Measurements from ENCODE around the gene ZNF524.

ZNF524 gene

GRCh38 chr19:55641426-55642152 is 41.5 kb downstream of the ZNF524 start:
- peak in 2 of 51 donors; percentile 38 to 53 for DNase-seq

DNA sequence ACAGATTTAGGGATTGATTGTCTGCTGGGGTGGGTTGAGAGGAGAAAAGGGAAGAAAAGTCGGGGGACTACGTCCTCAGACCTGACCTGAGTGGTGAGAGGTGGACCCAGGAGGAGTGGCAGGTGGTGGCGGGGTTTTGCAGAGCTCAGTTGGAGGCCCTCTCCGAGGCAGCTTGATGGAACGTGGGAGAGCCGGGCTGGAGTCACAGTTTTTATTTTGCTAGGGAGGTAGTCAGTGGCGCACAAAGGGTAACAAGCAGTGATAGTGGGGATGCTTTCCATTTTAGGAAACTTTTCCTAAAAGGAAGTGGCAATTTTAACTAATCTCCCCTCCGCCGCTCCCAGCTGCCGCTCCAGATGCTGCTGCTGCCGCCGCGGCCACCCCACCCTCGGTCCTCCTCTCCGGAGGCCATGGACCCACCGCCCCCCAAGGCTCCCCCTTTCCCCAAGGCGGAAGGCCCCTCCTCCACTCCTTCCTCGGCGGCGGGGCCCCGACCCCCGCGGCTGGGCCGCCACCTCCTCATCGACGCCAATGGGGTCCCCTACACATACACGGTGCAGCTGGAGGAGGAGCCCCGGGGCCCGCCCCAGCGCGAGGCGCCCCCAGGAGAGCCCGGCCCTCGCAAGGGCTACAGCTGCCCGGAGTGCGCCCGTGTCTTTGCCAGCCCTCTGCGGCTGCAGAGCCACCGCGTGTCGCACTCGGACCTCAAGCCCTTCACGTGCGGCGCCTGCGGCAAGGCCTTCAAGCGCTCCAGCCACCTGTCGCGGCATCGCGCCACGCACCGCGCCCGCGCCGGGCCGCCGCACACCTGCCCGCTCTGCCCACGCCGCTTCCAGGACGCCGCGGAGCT is 42.3 kb downstream of the ZNF524 start:
- DNase-seq: peak in 4 of 51 donors; percentile 13 to 34 (median 22)

GRCh38 chr19:55643003-55643886 is 43.2 kb downstream of the ZNF524 start, which contains the start of gene ZNF581:
Gene ZNF581 (plus strand): TSS chr19:55643649. CDS start chr19:55644572, 923 bp downstream.
- DNase-seq: peak in 47 of 51 donors; percentile 22 to 85 (median 58)

DNA sequence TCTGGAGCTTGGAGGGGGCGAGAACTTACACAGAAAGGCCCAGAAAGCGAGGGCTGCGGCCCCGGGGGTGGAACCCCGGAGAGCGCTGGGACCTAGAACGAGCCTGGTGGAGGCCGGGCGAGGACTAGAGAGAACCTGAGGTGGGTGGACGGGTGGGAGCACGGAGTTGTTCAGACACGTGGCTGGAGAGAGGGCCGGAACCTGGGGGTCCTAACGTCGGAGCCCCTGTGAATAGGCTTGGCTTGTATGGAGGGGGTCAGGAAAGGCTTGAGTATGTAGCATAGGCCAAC is 43.7 kb downstream of the ZNF524 start:
- DNase-seq: peak in 1 of 51 donors; percentile 40

DNA sequence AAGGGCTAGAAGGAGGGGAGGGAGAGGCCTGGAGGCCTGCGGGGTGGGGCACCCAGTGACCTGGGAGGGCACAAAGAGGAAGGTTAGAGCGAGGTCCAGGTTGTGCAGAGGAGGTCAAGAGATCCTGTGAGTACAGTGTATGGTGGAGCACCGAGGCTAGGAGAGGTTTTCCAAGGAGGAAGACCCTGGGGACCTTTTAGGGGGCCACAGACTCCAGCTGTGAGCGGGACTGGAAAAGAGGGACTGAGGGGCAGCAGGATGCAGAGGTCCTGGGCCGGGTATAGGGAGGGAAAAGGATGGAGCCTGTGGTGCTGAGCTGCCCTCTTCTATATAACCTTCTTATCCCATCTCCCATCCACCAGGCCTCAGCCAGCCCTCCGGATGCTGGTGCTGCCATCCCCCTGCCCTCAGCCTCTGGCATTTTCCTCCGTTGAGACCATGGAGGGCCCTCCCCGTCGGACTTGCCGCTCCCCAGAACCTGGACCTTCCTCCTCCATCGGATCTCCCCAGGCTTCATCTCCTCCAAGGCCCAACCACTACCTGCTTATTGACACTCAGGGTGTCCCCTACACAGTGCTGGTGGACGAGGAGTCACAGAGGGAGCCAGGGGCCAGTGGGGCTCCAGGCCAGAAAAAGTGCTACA is 44.2 kb downstream of the ZNF524 start:
- DNase-seq: no peak

DNA sequence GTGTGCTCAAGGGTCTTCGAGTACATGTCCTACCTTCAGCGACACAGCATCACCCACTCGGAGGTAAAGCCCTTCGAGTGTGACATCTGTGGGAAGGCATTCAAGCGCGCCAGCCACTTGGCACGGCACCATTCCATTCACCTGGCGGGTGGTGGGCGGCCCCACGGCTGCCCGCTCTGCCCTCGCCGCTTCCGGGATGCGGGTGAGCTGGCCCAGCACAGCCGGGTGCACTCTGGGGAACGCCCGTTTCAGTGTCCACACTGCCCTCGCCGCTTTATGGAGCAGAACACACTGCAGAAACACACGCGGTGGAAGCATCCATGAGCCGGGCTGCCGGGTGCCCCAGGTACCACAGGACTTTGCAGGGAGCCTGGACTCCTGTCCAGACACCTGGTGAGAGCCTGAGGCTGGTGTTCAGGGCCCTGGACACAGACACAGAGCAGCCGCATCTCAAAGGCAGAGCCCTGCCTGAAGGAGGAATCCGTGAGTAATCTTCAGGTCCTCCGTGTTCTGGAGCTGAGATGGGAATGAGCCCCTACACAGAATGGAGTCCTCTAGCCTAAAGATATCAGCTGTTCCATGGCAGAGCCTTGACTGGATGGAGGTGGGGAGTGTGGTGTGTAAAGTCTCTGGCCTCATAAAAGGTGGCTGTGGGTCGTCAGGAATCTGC is 44.9 kb downstream of the ZNF524 start:
- DNase-seq: no peak

- DNase-seq: no peak
Measured at GRCh38 chr19:55645512-55645881, 45.4 kb downstream of the ZNF524 start.

DNA sequence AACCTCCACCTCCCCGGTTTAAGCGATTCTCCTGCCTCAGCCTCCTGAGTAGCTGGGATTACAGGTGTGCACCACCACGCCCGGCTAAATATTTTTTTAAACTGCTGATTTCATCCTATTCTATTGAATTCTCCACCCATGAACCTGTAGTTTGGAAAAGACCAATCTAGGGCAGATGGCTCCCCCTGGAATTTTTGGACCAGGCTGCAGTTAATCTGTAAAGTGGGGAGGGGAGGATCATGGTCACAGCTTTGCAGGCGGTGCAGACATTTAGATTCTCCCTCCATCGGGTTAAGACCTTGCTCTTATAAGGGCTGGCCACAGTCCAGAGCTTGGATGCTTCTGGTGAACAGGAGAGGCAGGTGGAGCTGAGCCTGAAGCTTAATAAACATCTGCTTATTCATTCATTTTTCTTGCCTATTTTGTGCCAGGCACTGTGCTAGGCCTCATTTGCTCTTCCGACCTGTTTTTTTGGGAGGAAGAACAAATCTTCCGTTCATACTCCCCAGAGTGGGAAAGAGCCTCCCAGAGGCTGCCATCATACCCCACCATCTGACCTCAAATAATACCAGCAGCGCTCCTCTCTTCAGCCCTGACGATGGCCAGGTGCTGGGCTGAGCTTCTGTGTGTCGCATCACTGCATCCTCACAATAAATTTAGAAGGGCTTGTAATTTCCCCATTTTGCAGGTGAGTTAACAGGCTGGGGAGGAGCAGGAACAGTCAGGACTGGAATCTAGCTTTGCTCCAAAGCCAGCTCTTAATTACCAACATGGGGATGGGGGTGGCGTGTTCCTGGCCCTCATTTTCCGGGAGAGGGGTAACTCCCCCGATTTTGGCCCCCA is 47.0 kb downstream of the ZNF524 start:
- DNase-seq: no peak

DNA sequence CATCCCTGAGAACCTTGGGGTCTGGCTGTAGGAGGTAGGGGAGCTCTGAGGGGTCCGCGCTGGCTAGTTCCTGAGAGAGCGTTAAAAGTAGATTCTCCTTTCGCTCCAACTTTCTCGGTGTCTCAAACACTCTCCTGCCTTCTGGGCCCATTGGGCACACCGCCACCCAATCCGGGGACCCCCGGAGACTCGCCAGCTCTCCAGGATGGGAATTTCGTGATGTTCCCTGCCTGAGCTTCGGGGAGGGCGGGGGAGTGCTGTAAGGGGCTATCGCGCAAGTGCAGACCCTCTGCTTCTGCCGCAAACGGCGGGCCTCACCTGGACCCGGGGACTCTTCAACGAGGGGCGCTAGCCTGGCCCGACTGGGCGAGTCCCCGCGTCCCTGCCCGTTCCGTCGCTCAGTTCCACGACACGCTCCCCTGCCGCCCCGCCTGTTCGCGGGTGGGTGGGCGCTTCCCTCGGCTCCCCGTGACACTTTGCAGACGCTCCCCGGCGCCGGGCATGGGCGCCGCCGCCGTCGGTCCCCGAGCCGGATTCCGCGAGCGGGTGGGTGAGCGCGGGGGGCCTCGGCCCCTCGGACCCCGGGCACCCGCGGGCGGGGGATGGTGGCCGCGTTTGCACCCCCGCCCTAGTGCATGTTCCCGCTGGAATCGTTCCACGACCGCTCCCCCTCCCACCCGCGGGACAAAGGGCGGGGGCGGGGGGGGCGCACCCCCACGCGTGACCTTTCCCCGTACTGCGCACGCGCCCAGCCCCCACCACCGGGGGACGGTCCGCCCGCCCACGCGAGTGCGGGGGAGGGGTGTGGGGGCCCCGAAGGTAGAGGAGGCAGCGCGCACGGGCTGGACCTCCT is 47.9 kb downstream of the ZNF524 start, which contains the start of gene CCDC106:
Gene CCDC106 (plus strand): TSS at position 481 of the 853 bp plus-strand sequence. CDS start 835 bp downstream, outside the sequence.
- peak in 48 of 51 donors; percentile 39 to 91 (median 74) for DNase-seq

- peak in 2 of 51 donors; percentile 37 to 39 for DNase-seq
Measured at GRCh38 chr19:55648585-55649267, 48.6 kb downstream of the ZNF524 start.

DNA sequence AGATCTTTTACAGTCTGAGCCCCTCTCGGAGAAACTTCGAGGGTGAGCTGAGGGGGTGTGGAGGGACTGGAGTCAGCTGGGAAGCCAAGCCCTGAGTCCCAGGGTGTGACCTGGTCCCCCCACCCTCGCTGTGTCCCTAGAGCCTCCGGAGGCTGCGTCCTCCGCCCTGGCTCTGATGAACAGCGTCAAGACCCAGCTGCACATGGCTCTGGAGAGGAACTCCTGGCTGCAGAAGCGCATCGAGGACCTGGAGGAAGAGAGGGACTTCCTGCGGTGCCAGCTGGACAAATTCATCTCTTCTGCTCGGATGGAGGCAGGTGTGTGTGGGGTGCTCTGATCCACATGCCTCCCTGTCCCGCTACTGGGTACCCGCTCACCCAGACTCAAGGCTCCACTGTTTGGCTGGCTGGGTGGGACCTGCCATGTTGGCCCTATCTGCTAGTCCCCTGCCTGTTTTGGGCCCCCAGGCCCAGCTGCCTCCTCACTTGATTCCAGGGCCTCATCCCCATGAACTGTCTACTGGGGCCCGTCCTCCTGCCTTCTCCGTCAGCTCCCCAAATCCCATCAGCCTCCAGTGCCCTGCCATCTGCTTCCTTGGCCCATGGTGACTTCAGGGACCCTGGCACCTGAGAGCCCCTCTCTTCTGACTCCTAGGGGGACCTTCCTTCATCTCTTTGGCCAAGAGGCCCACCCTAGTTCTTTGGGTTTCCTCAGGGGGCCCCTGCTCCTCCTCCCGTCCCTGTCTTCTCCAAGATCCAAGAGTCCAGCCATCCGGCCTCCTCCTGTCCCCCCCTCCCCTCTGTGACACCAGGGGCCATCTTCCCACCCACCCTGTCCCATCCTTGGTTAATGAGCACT is 49.4 kb downstream of the ZNF524 start:
- no peak for DNase-seq

GRCh38 chr19:55650126-55650557 is 50.1 kb downstream of the ZNF524 start:
- DNase-seq: no peak

DNA sequence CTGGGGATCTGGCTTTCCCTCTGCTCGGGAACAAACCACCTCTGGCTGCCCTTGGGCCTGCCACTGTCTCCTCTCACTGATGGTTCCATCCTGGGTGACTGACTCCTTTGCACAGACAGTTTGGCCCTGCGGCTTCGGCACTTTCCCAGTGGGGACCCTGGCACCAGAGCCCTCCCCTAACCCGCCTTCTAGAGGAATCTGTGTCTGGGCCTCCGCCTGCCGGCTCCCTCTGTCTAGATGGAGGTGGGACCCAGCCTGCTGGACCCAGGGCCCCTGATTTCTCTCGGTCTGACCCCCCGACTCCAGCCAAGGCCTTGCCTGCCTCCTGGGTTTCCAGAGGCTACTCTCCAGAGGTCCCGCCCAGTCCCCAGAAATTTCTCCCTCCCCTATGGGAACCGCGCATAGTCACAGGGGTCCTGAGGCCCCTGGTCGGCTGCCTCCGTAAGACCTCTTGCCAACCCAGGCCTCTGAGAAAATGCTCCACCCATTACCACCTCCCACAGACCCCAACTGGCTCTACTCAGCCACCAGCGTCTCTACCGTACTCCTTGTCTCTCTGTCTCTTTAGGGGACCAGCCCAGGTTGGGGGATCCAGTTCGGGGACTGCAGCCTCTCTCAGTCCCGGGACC is 50.6 kb downstream of the ZNF524 start:
- DNase-seq: no peak

DNA sequence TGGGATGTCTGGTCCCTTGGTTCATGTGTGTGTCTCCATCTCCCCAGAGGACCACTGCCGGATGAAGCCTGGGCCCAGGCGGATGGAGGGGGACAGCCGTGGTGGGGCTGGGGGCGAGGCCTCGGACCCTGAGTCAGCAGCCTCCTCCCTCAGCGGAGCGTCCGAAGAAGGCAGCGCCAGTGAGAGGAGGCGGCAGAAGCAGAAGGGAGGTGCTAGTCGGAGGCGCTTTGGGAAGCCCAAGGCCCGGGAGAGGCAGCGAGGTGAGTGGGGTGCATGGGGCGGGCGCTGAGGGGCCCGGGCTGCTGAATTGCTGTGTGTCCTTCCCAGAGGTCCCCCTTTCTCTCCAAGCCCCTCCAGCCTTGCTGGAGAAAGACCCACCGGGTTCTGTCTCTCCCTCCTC is 51.1 kb downstream of the ZNF524 start:
- DNase-seq: no peak

- no peak for DNase-seq
Measured at GRCh38 chr19:55652311-55653128, 52.4 kb downstream of the ZNF524 start.

Data from hypothalamus (tissue), 51 donors.